AG20443 (cell line): ENCODE measurements around the gene AKAP6.

Source experiments
- DNase-seq: peaks from one replicate; pipeline ENCODE4 v3.0.0; 2012; ENCODE audit warnings: low spot score, mixed read lengths

AKAP6 gene

DNA sequence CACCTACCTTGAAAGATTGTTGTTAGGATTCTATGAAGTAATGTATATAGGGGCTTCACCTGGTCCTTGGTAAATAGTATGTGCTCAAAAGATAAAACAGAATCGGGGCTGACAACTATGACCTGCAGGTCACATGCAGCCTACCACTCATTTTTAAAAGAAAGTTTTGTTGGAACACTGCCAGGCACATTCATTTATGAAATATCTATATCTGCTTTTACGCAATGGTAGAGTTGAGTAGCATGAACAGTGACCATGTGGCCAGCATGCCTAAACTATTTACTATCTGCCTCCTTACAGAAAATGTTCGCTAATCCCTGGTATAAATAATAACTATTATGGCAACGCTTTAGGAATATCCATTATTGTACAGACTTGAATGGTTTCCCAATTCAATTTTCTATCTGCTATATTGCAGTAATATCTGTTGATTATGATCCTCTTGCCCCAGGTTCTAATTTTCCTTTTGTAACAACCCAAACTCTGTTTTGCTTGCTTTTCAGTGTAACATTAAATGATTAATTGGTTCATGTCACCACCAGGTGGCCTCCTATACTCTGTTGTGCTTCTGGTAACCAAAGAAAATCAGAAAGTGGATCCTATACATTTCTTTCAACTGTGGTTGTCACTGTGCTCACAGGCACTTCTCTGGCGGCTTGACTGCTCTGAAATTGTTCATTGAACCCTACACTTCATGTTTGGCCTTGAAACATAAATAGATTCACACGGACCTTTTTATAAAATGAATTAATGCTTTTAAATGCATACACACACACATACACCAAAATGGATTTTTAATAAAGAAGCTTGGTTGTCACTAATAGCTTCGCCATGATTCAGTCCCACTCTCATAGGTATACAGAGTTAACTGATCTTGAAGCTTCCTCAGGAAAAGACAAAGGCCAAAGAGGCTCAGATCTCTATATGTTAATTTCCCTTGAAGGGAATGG lies 381.9 kb downstream of the AKAP6 start:
- peak; percentile 40 for DNase-seq

DNA sequence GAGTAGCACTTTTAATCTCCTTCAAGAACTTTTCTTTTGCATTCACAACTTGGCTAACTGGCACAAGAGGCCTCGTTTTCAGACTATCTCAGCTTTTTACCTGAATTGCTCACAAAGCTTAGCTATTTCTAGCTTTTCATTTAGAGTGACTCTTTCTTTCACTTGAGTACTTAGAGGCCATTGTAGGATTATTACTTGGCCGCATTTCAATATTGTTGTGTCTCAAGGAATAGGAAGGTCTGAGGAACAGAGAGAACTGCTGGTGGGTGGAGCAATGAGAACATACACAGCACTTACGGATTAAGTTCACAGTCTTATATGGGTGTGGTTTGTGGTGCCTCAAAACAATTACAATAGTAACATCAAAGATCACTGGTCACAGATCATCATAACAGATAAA lies 384.8 kb downstream of the AKAP6 start:
- DNase-seq = no peak

DNA sequence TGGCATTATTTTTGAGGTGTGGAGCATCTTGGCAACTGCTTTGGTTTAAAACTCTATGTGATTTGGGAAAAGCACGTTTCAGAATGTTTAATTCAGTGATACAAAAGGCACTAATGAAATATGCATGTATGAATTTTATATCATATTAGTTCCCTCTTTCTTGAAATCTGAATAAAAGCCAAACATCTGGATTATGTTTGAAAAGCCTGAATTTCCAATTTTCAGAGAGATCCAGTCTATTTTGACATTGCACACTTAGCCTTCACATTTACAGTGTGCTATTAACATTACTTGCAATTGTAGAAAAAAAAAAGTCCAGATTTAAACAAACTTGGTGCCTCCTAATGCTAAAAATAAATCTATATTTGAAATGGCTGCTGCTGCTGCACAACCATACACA lies 390.5 kb downstream of the AKAP6 start:
- no peak for DNase-seq

DNA sequence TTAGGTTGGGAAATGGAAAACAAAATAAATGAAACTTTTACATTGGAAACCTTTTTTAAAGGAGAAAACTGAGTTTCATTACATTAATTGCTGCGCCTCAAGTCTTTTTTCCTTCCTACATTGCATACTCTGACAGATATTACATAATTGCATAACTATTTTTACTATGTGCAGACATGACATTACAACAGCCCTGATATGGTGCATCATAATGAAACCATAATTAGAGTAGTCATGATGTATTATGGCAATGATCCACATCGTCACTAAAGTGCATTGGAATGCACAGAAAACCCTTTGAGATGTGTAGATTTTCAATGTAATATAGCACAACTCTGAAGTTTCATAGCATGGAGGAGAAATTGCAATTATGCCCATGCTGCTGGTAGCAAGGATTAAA lies 391.8 kb downstream of the AKAP6 start:
- DNase-seq = no peak

DNA sequence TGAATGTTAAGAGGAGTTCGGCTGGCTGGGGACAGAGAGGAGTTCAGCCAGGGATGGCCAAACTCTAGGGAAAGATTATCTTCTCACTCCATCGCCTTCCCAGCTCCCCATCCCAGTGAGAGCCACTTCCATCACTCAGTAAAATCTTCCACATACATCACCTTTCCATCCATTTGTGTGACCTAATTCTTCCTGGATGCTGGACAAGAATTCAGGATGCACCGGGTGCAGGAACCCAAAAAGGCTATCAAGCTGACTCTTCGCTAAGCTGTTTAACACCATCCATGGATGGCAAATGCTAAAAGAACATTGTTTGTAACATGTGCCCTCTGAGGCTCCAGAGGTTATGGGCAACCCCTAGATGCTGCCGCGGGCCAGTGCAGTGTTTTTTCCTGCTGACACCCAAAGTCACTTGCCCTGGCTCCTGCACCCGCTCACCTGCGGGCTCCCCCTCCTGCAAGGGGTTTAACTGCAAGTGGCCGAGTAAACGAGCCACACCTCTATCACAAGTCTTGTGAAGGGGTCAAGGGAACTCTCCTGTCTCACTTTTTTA lies 393.6 kb downstream of the AKAP6 start:
- no peak for DNase-seq

DNA sequence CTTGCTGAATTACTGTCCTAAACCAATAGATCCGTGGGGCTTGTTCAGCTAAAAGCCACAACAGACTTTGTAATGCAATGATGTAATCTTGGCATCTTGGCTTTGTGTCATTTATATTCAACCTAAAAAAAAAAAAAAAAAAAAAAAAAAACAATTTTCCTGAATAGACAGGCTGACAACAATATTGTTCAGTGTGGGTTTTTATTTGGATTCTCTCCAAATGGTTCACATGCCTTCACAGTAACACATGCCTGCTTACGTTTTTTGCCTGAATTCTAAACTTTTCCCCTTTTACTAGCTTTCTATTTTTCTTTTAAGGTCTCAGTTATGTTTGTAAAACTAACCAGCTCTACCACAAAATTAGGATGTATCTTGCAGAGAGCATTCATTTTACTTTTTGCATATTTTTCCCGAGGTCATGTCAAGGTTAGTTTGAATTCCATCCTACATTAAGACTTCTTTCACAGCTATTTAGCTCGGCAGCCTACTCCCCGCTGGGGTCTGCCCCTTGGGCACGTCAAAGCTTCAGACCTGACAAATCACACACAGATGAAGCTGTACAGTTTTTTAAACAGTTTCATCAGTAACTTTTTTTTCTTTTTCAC lies 395.9 kb downstream of the AKAP6 start:
- DNase-seq = peak; percentile 64

DNA sequence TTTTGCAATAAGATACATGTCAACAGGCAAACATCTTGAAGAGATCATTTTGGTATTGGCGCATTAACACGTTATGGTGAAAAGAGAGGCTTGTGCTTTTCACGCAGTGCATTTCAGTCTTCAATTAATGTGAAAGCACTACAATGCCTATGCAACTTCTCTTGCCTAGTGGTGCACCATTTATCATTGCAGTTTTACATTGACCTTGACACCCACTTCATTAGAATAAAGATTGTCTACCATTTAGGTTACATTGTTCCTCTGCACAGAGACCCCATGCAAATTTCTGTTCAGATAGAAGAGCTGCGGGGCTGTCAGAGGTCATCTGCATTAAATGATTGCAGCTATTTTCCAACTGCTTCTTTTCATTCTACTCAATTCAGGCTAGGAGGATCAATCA lies 397.4 kb downstream of the AKAP6 start:
- no peak for DNase-seq

DNA sequence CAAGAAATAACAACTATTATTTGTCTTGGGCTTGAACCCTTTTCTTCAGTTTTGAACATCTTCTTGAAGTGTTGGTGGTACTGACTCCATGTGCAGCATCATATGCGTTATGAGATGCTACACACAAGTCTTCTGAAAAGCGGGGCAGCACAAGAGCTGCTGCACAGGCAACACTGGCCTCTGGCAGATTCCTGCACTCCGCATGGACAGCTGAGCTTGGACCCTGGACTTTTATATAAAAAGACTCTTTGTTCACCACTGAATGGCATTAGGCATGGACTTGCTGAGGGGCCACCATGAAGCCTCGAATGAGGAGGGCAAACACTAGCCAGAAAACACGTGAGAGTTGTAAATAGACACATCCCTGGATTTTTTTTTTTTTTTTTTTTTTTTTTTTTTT lies 398.7 kb downstream of the AKAP6 start:
- DNase-seq = no peak

DNA sequence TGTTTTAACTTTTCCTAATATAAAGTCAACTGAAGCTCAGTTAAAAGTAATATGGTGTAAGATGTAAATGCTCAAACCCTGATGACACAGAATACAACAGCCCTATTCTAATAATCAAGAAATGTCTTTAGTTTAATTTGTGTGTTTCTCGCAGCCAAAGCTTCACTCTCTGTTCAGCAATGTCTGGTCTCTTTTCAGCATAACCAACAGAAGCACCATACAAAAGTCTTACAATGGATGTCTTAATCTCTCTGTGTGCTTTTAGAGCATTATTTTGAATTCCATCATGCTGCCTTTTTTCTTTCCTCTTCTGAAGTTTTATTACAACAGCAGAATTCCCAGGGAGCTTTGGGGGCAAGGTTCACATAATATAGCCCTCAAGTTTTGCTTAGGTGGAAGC lies 399.4 kb downstream of the AKAP6 start:
- no peak for DNase-seq

DNA sequence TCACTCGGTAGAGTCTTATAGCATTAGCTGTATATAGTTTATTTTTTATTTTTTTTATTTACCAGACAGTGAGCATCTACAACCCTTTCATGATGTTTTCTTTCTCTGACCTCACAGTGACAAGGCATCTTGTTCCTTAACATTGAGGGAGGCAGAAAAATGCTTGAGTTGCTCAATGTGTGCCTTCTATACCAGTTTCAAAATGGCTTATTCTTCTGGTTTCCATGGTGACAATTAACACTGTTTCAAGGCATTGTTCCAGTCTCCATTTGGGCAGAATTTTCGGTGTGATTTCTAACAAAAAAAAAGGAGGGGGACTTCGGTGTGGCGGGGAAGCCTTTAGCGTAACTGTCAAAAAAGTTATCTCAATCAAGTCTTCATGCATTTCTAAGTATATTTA lies 399.9 kb downstream of the AKAP6 start:
- DNase-seq = no peak

DNA sequence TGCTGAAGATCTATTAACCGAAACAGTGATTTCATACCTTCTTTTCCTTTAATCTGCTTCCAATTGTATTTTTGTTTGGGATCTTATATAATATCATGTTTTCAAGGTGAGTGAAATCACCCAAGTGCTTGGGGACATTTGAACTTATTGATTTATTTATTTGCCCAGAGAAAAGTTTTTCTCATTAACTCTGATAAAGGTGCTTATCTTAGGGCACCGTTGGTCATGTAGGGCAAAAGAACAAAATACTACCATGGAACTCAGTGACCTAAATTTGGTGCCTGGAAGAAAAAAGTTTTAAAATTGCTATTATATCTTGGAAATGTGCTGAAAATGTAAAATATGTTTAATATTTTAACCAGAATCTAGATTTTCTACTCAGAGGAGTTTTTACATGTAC lies 402.2 kb downstream of the AKAP6 start:
- DNase-seq = no peak

DNA sequence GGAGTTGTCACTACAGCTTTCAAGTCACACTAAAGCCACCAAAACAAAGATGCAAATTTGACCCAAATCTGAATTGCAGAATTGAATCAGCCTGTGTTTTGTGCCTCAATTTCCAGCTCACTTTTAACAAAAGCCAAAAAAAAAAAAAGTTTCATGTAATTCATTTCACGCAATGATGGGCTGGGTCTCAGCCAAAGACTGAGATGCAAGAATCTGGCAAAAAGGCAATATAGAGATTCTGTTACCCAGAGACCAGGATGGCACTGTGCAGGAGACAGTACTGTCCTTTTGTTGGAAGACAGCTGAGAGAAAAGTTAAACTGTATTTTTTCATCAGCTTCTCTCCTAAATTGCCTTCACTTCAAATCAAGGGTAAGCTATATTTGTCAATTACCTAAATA lies 403.9 kb downstream of the AKAP6 start:
- no peak for DNase-seq

DNA sequence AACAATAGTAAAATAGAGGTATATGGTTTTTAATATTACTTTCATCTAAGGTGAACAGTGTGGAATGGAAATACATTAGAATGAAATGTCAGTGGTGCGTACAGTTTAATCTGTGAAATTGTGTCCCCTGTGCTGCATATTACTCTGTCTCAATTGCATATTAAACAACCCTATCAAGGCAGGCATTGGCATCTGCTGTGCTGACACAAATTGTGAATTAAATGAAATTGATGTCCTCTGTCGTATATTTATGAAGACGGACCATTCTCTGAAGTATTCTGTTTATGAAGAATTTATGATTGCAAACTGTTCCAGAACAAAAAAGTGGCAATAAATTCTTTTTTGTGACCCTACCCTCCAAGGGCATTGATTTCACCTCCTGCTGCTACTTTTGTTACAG lies 405.2 kb downstream of the AKAP6 start:
- DNase-seq = no peak

DNA sequence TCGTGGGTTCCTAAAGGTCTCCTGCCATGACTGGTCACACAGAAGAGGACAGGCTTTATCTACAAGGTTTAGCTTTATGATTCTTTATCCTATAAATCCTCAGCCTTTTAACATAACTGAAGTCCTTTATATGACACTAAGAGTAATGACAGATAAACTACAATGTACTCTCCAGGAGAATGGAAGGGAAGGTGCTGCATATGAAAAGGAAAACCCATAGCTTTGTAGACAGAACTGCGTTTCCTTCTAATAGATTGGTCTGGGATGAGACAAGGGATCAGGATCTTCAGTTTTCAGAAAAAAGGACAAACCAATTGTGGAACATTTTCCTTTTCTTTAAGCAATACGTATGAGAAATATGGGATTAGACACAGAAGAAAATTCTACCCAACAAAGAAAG lies 408.5 kb downstream of the AKAP6 start:
- DNase-seq = no peak

DNA sequence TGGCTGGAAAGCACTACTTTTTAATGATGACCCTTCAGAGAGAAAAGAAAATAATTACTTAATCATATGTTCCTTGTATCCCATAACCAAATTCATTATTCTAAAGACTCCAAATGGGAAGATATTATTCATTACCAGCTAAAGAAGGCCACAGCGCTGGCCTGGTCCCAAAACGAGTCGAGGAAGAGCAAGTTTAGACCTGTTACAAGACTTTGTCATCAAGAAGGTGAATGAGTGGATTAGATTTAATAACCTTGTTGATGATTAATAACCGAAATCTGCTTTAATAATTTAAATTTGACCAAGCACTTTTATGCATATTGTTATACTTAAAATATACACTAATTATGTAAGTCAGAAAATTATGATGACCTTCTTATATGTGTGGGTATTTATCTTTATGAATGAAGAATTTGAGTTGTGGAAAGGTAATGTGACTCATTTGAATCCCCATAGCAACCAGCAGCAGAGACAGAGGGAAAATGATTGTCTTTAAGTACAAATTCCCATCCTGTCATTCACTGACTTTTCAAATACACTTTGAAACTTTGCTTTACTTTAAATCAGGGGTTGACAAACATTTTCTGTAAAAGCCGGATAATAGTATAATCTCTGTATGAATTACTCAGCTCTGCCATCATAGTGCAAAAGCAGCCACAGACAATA lies 409.2 kb downstream of the AKAP6 start:
- no peak for DNase-seq

DNA sequence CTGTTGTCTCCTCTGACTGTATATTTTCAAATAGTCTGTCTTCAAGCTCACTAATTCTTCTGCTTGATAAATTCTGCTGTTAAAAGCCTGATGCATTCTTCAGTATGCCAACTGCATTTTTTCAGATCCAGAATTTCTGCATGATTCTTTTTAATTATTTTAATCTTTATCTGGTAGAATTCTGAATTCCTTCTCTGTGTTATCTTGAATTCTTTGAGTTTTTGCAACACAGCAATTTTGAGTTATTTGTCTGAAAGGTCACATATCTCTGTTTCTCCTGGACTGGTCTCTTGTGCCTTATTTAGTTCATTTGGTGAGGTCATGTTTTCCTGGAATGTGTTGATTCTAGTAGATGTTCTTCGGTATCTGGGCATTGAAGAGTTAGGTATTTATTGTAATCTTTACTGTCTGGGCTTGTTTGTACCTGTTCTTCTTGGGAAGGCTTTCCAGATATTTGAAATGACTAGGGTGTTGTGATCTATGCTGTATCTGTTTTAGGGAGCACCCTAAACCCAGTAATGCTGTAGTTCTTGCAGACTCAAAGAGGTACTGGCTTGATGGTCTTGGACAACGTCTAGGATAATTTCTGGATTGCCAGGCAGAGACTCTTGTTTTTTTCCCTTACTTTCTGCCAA lies 415.8 kb downstream of the AKAP6 start:
- DNase-seq = no peak

DNA sequence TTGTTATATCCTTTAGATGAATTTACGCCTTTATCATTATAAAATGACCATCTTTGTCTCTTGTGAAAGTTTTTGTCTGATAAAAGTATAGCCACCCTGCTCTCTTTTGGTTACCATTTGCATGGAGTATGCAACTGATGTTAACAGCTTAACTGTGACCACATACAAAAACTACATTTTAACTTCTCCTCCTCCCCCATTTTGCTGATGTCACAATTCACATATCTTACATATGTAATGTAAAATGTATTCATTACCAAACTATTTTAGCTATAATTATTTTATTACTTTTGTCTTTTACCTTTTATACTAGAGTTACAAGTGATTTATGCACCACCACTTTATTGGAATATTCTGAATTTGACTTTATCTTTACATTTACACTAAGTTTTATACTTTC lies 425.1 kb downstream of the AKAP6 start:
- no peak for DNase-seq

DNA sequence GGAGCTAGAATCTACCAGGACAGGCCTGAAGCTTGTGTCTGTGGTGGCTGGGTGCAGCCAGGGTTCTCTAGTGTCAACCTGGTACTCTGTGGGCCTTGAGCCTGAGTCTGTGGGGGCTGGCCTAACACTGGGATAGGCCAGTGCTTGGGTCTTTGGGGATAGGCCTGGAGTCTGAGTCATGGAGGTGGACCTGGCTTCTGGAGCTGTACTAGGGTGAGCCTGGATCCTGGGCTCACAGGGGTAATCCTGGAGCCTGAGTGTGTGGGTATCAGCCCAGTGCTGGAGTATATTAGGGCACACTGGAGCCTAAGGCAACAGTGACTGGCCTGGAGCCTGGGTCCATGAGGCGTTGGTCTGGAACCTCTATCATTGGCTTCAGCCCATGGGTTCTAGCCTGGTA lies 427.1 kb downstream of the AKAP6 start:
- no peak for DNase-seq

DNA sequence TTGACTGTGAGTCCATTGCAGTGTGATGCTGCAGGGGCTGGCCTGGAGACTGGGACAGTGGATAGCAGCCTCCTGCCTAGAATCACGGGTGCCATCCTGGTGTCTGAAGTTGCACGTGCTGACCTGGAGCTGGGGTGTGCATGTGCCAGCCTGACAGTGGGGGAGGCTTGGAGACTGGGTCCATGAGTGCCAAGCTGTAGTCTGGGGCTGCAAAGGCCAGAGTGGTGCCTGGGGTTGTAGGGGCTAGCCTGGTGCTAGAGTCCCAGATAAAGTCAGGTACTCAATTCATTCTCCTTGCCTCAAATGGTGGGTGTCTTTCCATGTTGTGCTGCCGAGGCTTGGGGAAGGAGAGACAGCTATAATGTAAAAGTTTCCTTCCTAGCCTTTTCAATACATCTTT lies 427.7 kb downstream of the AKAP6 start:
- no peak for DNase-seq

DNA sequence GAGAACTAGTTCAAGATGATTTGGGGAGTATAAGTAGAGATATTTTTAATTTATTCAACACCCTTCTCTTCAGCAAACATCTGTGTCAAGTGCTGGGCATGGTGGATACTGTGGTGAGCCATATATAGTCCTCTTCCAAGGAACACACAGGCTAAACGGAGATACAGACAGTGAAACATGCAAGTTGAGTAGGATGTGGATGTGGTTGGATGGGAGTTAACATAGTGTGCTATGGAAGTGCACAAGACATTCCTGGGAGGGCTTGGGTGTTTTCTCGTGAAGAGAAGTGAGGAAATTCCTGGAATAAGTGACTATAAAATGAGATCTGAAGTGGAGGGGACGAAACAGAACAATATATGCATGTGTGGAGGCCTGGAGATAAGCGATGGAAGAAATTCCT lies 428.5 kb downstream of the AKAP6 start:
- DNase-seq = no peak

DNA sequence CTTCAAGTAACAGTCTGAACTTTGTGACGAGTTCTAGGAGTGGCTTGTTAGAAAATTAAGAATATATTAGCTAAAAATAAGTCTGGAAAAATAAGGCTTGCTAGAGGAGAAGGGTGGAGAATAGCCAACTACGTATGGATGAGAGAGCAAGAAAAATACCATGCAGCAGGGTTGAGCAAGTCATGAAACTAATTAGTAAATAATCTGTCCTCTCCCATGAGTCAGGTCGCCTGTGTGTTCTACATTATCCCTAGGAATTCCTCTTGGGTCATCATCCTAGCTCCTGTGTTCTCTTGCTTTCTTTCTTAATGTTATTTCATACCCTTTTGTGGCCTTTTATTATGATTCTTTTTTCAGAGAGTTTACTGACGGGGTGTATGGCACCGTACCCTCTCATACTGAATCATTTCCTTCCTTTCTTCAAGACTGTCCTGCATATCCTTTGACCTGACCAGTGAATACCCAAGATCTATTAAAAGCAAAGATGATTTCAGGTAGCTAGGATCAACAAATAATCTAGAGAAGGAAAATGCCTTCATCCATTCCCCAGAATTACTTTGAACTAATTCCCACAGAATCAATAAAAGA lies 432.4 kb downstream of the AKAP6 start:
- DNase-seq = peak; percentile 36

DNA sequence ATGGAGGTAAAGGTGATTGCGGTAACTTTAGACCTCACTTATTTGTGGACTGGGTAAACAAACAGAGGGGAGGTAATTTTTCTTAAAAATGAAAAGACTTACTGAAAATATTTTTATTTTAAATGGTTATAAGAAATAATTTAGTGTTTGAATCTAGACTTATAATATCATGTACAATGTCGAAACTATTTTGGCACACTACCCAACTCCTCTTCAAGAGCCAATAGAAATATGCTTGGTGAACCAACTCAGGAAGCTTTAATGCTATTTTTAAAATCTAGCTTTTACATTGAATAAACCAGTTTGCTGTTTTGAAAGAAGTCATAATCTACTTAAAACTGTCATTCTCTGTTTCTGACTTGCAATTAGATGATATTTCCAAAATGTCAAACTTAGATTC lies 433.8 kb downstream of the AKAP6 start:
- DNase-seq = no peak
